PC-9 (cell line): ENCODE data around the gene CIAO3.

ENCODE experiments used
- CTCF ChIP-seq: fragments of 200-600 bp; sonication (generic); conservative IDR thresholded peaks from 2 replicates; pipeline ENCODE4 v1.6.1; 2017; ENCODE audit warnings: mixed run types, antibody characterized with exemption, mild to moderate bottlenecking, moderate library complexity
- EZH2 ChIP-seq: fragments of 200-600 bp; sonication (generic); IDR thresholded peaks from 2 replicates; pipeline ENCODE4 v1.8.0; 2017; ENCODE audit warnings: antibody characterized with exemption, low read depth

- no peak for TF ChIP-seq CTCF
- TF ChIP-seq EZH2 = no peak
These were observed 46.6 kb upstream of the CIAO3 start for GRCh38 chr16:787321-787966.
